H1 (cell line): Measurements from ENCODE around the gene TACC2.

Experiments used
- ASH2L ChIP-seq: fragments of 200-600, 300-600 bp; sonication (generic); IDR thresholded peaks from one replicate; pipeline ENCODE4 v1.7.1; 2017; ENCODE audit warnings: low read length
- BRCA1 ChIP-seq: IDR thresholded peaks from 2 replicates; pipeline ENCODE4 v1.6.1; 2012; ENCODE audit warnings: low read depth, low read length, improper control_type of control experiment
- EP300 ChIP-seq, 2 experiments: IDR thresholded peaks; 1 replicate in 1 of 2; 2 replicates in 1 of 2; pipeline ENCODE4 v1.6.1; 2011 to 2012; ENCODE audit warnings: low read depth in 2 of 2, low read length in 2 of 2, mild to moderate bottlenecking in 2 of 2, borderline replicate concordance in 1 of 2, inconsistent platforms in 1 of 2, moderate library complexity in 1 of 2
- EZH2 ChIP-seq: fragments of 200-600 bp; sonication (generic); IDR thresholded peaks from 2 replicates; pipeline ENCODE4 v1.7.1; 2012; ENCODE audit warnings: low read depth, mild to moderate bottlenecking, moderate library complexity, low read length, inconsistent platforms; ENCODE audit not compliant: severe bottlenecking
- MAFK ChIP-seq: IDR thresholded peaks from 2 replicates; pipeline ENCODE4 v1.6.1; 2012; ENCODE audit warnings: low read depth, mild to moderate bottlenecking, improper control_type of control experiment, low read length
- POLR2A ChIP-seq, 2 experiments: IDR thresholded peaks; 1 replicate in 1 of 2; 2 replicates in 1 of 2; pipeline ENCODE4 v1.6.1; 2011; ENCODE audit warnings: low read depth in 2 of 2, low read length in 2 of 2, mild to moderate bottlenecking in 2 of 2; ENCODE audit errors: control extremely low read depth in 1 of 2
- POLR2AphosphoS5 ChIP-seq: IDR thresholded peaks from 2 replicates; pipeline ENCODE4 v1.6.1; 2011; ENCODE audit warnings: low read depth, low read length
- SP1 ChIP-seq: IDR thresholded peaks from 2 replicates; pipeline ENCODE4 v1.6.1; 2011; ENCODE audit warnings: low read depth, low read length
- TCF12 ChIP-seq: IDR thresholded peaks from 2 replicates; pipeline ENCODE4 v1.6.1; 2011; ENCODE audit warnings: low read depth, mild to moderate bottlenecking, low read length
- YY1 ChIP-seq: IDR thresholded peaks from 2 replicates; pipeline ENCODE4 v1.6.1; 2011; ENCODE audit warnings: low read depth, mild to moderate bottlenecking, low read length
- TF ChIP-seq, protein P1 (sequence below), 3 experiments: IDR thresholded peaks; 1 replicate in 2 of 3; 2 replicates in 1 of 3; pipeline versions ENCODE4 v1.5.1 to v1.6.1; 2011; ENCODE audit warnings: low read length in 3 of 3, mild to moderate bottlenecking in 3 of 3, inconsistent platforms in 2 of 3, low read depth in 1 of 3, moderate library complexity in 1 of 3; ENCODE audit not compliant: insufficient read depth in 1 of 3; ENCODE audit errors: control extremely low read depth in 1 of 3

DNA sequence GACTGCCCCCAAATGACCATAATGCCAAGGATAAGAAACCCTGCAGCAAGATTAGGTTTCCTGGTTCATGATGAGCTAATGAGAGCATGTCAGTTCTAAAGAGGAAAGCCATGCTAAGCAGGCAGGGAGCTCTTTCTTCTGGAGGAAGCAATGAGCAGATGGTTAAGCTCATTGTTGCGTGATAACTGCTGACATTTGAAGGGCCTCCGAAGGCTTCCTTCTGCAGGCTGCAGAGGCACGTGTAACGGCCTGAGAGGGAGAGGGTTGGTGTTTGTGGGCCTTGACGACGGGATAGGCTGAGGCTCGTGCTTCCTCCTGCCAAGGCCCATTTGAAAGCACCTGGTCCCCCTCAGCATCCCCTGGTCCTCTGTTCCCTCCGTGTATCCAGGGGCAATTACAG, 218.6 kb downstream of the TACC2 start:
- TF ChIP-seq EP300 (IDR thresholded peaks at IDR 0.05; ENCODE audit: borderline replicate concordance in 1 of 2, low read depth in 2 of 2, low read length in 2 of 2) (no peak), TCF12 (no peak), YY1 (no peak), POLR2AphosphoS5 (no peak), MAFK (no peak), POLR2A (IDR thresholded peaks at IDR 0.05; ENCODE audit: control extremely low read depth in 1 of 2, low read depth in 2 of 2, low read length in 2 of 2) (no peak), ASH2L (no peak), BRCA1 (no peak), EZH2 (no peak), SP1 (no peak)
- TF ChIP-seq, protein P1, sequence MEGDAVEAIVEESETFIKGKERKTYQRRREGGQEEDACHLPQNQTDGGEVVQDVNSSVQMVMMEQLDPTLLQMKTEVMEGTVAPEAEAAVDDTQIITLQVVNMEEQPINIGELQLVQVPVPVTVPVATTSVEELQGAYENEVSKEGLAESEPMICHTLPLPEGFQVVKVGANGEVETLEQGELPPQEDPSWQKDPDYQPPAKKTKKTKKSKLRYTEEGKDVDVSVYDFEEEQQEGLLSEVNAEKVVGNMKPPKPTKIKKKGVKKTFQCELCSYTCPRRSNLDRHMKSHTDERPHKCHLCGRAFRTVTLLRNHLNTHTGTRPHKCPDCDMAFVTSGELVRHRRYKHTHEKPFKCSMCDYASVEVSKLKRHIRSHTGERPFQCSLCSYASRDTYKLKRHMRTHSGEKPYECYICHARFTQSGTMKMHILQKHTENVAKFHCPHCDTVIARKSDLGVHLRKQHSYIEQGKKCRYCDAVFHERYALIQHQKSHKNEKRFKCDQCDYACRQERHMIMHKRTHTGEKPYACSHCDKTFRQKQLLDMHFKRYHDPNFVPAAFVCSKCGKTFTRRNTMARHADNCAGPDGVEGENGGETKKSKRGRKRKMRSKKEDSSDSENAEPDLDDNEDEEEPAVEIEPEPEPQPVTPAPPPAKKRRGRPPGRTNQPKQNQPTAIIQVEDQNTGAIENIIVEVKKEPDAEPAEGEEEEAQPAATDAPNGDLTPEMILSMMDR (IDR thresholded peaks at IDR 0.05; ENCODE audit: control extremely low read depth in 1 of 3, insufficient read depth in 1 of 3, low read depth in 1 of 3, low read length in 3 of 3) = no peak
